HG03432 (cell line): ENCODE measurements around the gene KRT74.

ENCODE experiments used
- ATAC-seq: cut with Tn5 transposase; IDR thresholded peaks from one replicate; pipeline ENCODE4 v1.9.1; 2021; ENCODE audit warnings: mild to moderate bottlenecking, moderate library complexity; ENCODE audit not compliant: unreplicated experiment

The KRT74 gene

GRCh38 chr12:52539821-52540173, 33.8 kb downstream of the KRT74 start:
- ATAC-seq = no peak

- ATAC-seq = no peak
Measured at GRCh38 chr12:52539083-52539820, 34.4 kb downstream of the KRT74 start.

- ATAC-seq = no peak
Measured at GRCh38 chr12:52537101-52537500, 36.5 kb downstream of the KRT74 start.

DNA sequence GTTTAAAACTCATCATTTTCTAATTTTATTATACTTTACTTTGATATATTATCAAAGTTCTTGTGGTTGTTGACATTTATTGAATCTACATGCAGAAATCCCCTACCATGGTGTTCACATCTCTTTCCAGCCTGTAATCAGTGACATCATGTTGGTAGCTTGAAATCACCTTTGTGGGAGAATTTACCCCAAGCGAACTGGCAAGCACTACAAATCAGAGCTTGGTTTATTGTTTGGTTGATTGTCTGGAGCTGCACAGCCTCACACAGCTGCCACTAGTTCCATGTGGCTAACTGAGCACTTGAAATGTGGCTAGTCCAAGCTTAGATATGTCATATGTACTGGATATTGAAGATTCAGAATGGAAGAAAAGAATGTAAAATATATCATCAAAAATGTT, 38.1 kb downstream of the KRT74 start:
- no peak for ATAC-seq

DNA sequence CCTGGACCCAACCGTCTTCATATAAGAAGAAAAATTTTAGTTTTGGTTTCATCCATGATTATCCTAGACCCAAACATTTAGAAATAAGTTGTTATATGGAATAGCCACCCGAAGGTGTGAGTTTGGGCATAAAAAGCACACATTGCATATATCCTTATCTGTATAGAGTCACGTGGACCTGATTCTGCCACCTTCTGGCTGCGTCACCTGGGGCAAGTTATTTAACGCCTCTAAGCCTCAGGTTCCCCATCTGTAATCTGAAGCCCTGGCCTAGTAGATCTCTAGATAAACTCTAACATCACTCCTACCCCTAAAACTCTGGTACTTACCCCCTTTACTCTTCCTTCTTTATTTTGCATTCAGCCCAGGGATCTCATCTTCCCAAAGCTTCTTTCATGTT, 39.2 kb downstream of the KRT74 start:
- no peak for ATAC-seq

DNA sequence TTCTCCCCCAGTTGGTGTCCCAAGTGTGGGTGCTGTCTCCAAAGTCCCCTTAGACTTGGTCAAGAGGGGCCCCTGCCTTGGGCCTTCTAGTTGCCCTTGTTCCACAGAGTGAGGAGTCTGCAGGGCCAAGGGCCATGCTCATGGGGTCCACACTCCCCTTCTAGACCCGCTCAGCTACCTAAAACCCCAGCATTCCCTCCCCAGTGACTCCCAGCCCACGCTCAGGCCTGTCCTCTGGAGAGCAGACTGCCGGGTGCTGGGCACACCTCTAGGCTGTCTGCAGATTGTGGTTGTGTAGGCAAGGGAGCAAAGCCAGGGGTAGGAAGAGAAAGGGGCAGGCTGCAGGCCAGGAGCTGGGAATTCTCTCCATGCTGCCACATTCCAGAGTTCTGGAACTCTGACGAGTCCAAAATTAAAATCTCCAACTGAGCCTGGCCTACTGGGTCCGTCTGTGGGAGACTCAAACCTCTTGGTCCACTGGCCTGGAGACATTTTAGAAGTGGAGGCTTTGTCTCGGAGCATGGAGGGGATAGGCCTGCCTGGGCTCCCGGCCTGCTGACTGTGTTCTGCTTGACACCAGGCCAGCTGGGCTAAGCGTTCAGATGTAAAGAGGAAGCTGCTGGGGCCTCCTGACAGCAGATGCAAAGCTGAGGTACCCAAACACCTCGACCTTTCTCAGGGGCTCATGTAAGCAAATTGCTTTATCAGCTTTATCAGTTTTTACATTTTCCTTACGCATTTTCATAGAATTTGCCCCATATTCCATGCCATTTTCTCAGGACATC, 39.8 kb downstream of the KRT74 start:
- no peak for ATAC-seq

DNA sequence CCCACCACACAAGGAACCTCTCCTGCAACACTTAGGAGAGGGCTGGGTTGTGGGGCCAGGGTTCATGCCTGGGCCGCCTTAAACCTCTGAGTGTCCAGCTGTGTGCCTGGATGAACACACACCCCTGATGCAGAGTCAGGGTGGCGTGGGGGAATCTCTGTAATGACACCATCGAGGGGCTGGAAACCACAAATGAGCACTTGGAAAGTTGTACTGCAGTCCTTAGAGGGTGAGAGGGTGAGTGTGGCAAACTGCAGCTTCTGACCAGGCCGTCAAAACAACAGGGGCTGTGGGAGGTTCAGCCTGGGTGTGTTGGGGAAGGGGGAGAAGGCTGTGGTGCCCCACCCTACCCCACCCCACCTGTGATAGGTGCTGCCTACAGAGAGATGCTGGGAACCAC, 41.0 kb downstream of the KRT74 start:
- no peak for ATAC-seq

GRCh38 chr12:52531566-52532300, 41.9 kb downstream of the KRT74 start:
- no peak for ATAC-seq

DNA sequence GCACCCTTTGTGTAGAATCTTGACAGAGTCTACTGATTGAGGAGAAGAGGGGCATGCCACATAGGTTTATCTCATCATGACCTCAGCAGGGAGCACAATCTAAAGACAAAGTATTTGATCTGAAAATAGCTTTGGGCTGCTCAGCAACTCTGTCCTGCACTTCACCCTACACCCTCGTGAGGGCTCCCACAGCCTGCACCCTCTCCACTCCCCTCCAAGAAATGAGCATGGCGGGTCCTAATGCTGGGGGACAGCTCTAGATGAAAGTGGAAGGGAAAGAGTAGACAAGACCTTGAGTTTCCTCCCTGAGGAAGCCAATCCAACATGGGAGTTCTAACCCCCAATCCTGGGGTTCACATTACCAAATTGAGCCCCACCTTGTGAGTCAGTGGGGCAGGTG, 42.7 kb downstream of the KRT74 start:
- no peak for ATAC-seq

- ATAC-seq = no peak
Measured at GRCh38 chr12:52530366-52530765, 43.3 kb downstream of the KRT74 start.

- no peak for ATAC-seq
Measured at GRCh38 chr12:52529846-52530245, 43.8 kb downstream of the KRT74 start.

DNA sequence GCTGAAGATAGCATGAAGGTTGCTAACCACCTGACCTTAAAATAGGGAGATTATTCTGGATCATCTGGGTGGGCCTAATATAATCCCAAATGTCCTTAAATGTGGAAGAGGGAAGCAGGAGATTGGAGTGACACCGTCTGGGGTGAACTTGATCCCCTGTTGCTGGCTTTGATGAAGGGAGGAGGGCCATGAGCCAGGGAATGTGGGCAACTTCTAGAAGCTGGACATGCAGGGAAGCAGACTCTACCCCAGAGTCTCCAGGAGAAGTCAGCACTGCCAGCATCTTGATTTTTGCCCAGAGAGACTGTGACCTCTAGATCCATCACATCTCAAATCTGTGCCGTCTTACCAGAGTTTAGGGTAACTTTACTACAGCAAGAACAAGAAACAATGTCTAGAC, 44.2 kb downstream of the KRT74 start:
- ATAC-seq = no peak

- ATAC-seq = no peak
Measured at GRCh38 chr12:52528641-52529143, 45.0 kb downstream of the KRT74 start.

DNA sequence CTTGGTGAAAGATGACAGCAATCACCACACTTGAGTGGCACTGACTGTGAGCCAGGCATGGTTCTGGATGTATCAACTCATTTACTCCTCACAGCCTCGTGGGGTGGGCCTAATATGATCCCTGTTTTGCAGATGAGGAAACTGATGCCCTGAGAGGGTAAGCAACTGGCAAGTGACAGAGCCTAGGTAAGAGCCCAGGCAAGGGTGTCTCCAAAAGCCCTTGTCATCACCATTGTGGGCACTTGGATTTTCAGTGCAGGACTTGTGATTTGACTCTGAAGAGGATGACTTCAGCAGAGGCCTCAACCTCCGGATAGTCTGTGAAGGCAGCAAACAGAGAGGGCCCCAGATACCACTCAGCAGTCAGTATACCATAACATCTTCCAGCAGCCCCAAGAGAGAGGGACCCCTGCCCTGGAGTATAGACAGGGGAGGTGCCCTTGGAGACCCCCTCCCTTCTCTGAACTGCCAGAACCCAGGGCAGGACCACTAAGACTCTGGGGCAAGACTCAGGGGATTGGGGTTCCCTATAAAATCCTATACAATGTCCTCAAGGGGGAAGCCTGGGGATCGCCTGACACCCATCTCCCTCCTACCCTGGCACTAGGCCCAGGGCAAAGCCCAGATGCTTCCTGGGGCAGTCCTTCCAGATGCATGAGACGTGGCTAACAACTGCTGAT, 46.4 kb downstream of the KRT74 start:
- no peak for ATAC-seq

DNA sequence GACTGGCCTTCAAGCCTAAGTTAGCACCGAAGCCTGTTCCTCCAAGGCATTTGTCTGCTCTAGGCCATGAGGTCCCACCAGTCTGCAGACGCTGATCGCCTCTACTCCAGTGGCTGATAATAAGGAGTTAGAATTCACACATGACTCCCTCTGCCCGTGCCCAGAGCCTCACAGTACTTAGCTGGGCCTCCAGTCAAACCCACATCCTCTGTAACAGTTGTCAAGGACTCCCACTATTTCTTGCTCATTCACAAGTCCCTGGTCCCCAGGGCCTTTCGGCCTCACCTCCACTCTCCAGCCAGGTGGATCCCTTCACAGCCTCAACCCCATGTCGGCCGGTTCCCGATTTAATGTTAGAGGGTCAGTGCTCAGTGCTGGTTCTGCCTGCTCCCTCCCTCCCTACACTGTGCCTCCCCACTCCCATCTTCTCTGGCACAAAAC, 47.1 kb downstream of the KRT74 start:
- no peak for ATAC-seq

- no peak for ATAC-seq
Measured at GRCh38 chr12:52525661-52526499, 47.8 kb downstream of the KRT74 start.

DNA sequence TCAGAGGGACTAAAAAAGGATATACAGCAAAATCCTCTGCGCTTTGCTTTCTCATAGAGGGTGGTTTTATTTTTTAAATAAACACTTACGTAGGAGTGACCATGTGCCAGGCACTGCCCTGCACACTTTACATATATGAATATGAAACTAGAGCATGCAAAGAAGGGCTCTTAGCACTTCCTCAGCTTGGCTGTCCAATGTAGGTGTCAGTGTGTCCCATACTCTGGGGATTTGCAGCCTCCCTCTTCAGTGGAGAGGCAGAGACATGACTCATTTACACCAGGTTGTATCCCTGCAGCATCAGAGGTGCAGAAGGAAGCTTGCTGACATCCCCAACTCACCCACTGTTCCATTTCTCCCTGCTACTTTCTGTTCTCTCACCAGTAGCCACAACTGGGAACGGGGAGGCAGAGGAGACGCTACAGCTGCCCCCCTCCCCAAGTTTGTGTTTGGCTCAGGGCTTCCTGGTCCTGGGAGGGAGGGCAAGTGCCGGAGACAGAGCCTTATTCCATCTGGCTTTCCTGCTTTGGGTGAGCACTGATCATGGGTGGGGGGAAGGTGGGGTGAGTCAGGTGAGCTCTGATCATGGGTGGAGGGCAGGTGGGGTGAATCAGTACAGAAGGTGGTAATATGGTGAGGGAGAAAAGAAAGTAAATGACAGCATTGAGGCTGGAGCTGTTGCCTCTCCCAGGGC, 48.6 kb downstream of the KRT74 start:
- ATAC-seq = no peak

- ATAC-seq = no peak
Measured at GRCh38 chr12:52524241-52524897, 49.3 kb downstream of the KRT74 start.

GRCh38 chr12:52523824-52524223, 49.8 kb downstream of the KRT74 start:
- ATAC-seq = no peak
